GM12874 (cell line): Measurements from ENCODE around the gene SCFD2.

Experiments used
- TF ChIP-seq, protein P1 (sequence below): IDR thresholded peaks from 2 replicates; pipeline ENCODE4 v1.5.1; 2011; ENCODE audit warnings: low read depth, mild to moderate bottlenecking, control low read depth, low read length, moderate library complexity; ENCODE audit not compliant: insufficient read depth

SCFD2 gene

DNA sequence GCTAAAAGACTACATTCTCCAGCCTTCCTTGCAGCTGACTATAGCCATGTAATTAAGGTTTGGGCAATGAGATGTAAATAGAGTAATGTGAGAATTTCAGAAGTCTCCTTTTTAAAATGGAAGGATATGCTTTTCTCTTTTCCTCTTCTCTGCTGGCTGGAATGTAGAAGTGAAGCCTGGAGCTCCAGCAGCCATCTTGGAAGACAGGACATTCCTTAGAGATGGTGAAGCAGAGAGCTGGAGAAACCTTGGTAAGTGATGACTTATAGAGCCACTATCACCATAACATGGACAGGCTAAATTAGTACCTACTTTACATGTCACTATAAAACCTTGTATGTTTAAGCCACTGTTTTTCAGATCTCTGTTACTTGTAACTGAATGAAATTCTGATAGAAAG lies 455.7 kb downstream of the SCFD2 start:
- TF ChIP-seq, protein P1, sequence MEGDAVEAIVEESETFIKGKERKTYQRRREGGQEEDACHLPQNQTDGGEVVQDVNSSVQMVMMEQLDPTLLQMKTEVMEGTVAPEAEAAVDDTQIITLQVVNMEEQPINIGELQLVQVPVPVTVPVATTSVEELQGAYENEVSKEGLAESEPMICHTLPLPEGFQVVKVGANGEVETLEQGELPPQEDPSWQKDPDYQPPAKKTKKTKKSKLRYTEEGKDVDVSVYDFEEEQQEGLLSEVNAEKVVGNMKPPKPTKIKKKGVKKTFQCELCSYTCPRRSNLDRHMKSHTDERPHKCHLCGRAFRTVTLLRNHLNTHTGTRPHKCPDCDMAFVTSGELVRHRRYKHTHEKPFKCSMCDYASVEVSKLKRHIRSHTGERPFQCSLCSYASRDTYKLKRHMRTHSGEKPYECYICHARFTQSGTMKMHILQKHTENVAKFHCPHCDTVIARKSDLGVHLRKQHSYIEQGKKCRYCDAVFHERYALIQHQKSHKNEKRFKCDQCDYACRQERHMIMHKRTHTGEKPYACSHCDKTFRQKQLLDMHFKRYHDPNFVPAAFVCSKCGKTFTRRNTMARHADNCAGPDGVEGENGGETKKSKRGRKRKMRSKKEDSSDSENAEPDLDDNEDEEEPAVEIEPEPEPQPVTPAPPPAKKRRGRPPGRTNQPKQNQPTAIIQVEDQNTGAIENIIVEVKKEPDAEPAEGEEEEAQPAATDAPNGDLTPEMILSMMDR, result no peak

DNA sequence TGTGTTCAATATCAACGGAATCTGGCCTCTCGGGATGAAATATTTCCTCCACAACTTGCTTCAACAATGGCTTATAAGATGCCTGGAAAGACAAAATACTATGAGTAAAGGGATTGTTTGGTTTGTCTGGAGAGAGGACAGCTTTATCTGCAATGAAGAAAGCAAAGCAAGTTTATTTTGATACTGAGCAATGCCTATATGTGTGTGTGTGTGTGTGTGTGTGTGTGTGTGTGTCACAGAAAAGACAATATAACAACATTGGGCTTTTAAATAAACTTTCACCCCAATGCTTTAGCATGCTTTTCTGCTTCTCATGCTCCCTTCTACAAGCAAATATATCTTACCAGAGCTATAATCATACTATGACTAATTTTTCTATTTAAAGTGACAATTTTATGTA lies 458.4 kb downstream of the SCFD2 start:
- TF ChIP-seq, protein P1, result no peak

DNA sequence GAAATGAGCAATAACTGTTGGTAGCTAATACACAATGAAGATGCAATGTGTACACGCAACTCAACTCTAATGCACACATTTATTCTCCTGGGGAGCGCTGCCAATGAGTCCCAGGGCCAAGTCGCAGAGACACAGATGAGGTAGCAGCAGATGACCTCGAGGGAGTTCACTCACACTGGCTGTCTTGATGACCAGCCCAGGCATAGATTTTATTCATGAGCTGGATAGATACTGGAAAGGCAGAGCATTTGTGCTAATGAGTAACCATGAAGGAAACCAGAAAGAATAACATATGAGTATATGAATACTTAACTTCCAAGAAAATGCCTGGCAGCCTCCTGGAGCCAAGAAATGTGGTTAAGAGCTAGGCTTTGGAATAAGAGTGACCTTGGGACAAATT lies 461.4 kb downstream of the SCFD2 start:
- TF ChIP-seq, protein P1, result no peak

DNA sequence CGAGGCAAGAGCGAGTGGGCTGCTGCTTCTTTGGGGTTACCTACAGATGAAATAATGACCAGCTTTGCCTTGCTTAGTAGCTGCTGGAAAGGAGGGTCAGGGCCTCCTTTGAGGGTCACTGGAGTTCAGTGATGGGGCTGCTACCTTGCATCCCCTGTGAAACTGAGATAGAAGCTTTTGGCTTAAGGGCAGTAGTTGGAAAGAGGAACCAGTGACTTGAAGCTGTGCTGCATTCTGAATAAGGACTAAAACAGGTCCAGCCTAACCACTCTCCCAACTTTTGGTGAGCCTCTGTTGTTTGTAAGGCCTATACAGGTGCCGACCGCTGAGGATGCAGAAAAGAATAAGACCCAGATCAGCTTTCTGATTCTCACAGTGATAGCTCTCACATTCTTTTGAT lies 462.6 kb downstream of the SCFD2 start:
- TF ChIP-seq, protein P1, result no peak

DNA sequence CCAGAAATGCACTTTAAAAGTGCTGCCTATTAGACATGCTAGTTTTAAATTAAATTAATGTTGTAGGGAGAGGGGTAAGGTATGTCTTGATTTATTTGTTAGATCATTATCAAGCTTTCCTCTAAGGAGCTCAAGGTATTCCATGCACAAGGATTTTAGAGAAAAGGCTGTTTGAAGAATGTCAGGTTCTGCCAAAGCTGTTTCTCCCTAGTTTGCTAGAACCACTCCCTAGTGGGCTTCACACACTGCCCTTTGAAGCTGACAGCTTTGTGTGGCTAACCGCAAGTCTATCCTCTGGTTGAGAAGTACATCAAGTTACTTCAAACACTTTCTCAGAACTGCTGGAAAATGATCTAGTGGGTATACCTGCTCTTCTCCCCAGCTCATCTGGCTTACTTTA lies 471.4 kb downstream of the SCFD2 start:
- TF ChIP-seq, protein P1, result no peak

DNA sequence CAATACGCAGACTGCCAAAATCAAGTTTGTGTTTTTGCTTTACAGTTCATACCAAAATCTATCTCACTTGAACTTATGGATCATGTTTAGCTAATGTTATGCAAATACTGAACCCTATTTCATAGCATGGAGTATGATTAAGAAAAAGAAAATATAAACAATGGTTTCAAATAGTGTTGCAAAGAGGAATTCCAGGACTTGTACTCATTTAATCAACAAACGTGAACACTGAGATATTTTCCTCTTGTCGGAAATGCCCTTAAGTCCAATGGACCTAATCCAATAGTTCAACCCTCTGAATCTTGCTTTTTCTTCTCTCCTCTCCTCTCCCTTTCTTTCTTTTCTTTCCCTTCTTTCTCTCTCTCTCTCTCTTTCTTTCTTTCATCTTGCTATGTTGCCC lies 473.0 kb downstream of the SCFD2 start:
- TF ChIP-seq, protein P1, result no peak

DNA sequence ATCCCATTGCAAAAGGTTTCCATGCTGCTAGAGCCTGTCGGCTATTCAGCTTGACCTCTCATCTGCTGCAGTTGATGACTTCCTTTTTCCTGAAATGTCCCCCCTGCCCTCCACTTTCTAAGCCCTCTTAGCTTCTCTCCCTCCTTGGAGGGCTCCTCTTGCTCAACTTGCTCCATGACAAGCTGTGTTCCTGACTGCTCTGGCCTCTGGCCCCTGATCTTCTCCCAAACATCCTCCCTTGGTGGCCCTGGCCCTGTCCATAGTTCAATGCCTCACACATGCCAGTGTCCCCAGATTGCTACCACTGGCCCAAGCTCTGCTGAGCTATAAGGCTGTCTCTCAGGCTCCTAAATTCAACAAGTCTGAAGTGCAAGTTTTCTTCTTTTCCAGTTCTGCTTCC lies 474.1 kb downstream of the SCFD2 start:
- TF ChIP-seq, protein P1, result no peak

DNA sequence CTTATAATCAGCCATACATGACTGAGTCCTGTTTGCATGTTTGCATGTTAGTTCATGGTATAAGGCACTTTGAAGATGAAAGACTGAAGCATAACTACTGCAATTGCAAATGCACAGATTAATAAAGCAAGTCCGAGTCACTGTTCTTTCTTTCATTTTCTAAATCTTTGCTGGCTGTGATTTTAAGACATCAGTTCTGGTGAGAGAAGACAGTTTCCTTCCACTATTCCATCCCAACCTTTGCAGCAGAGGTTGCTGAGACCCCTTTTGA lies 475.4 kb downstream of the SCFD2 start:
- TF ChIP-seq, protein P1, result no peak
